Neutrophil (primary cell): Measurements from ENCODE around the gene GNG11.

Source experiments
- H3K27ac ChIP-seq: fragments of 200-600 bp; sonication (generic); 2 replicates; pipeline ENCODE4 v1.5.1; 2016; ENCODE audit warnings: mild to moderate bottlenecking, moderate library complexity
- H3K27me3 ChIP-seq: fragments of 200-600 bp; sonication (generic); 2 replicates; pipeline ENCODE4 v1.6.0; 2016; ENCODE audit warnings: mild to moderate bottlenecking
- H3K36me3 ChIP-seq: fragments of 200-600 bp; sonication (generic); 2 replicates; pipeline ENCODE4 v1.5.1; 2017
- H3K4me1 ChIP-seq, 2 experiments: fragments of 200-600 bp in 1 of 2; sonication (generic) in 1 of 2; 1 replicate in 1 of 2; 2 replicates in 1 of 2; pipeline versions ENCODE4 v1.5.1 to v1.6.1; 2013 to 2016; ENCODE audit warnings: low read depth in 1 of 2, low read length in 1 of 2, mild to moderate bottlenecking in 1 of 2, moderate library complexity in 1 of 2; ENCODE audit not compliant: control insufficient read depth in 1 of 2, insufficient read depth in 1 of 2
- H3K4me3 ChIP-seq, 2 experiments: fragments of 200-600 bp in 1 of 2; sonication (generic) in 1 of 2; 1 replicate in 1 of 2; 2 replicates in 1 of 2; pipeline ENCODE4 v1.5.1; 2013 to 2016; ENCODE audit warnings: low read depth in 1 of 2, low read length in 1 of 2, mild to moderate bottlenecking in 1 of 2, moderate library complexity in 1 of 2
- H3K9me3 ChIP-seq: fragments of 200-600 bp; sonication (generic); 2 replicates; pipeline ENCODE4 v1.5.1; 2016
- CTCF ChIP-seq: fragments of 200-600 bp; sonication (generic); IDR thresholded peaks from 2 replicates; pipeline ENCODE4 v1.5.1; 2016; ENCODE audit warnings: antibody characterized with exemption

Gene GNG11

GRCh38 chr7:93890464-93891068, 31.0 kb upstream of the GNG11 start, which contains the start of gene TFPI2:
TSS of gene TFPI2 (minus strand) at chr7:93890753. CDS start at chr7:93890678, 75 bp downstream.
- TF ChIP-seq CTCF = no peak
- Histone ChIP-seq H3K4me1 (no peaks in the 10 kb centered on the region), H3K4me3 (no peak within 1 kb of the TSS), H3K27ac (no peak within 1 kb of the TSS), H3K9me3 (no peaks in the 10 kb centered on the region), H3K36me3 (no peaks in the 10 kb centered on the region), H3K27me3 (peaks cover 60% of the 10 kb centered on the region)

- Histone ChIP-seq H3K27me3 (peaks cover 35% of the 10 kb centered on the region), H3K9me3 (no peaks in the 10 kb centered on the region), H3K27ac (no peak overlapping the region), H3K4me1 (no peaks in the 10 kb centered on the region), H3K36me3 (no peaks in the 10 kb centered on the region), H3K4me3 (no peak overlapping the region)
- no peak for TF ChIP-seq CTCF
These were observed 27.1 kb upstream of the GNG11 start for GRCh38 chr7:93894426-93894825.

GRCh38 chr7:93894966-93895640, 26.4 kb upstream of the GNG11 start:
- H3K4me3 ChIP-seq = no peak overlapping the region
- H3K4me1 ChIP-seq = no peaks in the 10 kb centered on the region
- H3K27ac ChIP-seq = no peak overlapping the region
- no peak for TF ChIP-seq CTCF
- H3K36me3 ChIP-seq = no peaks in the 10 kb centered on the region
- H3K27me3 ChIP-seq = peaks cover 28% of the 10 kb centered on the region
- H3K9me3 ChIP-seq = no peaks in the 10 kb centered on the region

- no peak for TF ChIP-seq CTCF
- Histone ChIP-seq H3K27me3 (peaks cover 19% of the 10 kb centered on the region), H3K9me3 (no peaks in the 10 kb centered on the region), H3K27ac (no peak overlapping the region), H3K4me1 (no peaks in the 10 kb centered on the region), H3K36me3 (no peaks in the 10 kb centered on the region), H3K4me3 (no peak overlapping the region)
These were observed 25.5 kb upstream of the GNG11 start for GRCh38 chr7:93895859-93896600.

- H3K9me3 ChIP-seq = no peaks in the 10 kb centered on the region
- no peak overlapping the region for H3K4me3 ChIP-seq
- peaks cover 2% of the 10 kb centered on the region for H3K27me3 ChIP-seq
- no peak overlapping the region for H3K27ac ChIP-seq
- no peaks in the 10 kb centered on the region for H3K36me3 ChIP-seq
- no peak for TF ChIP-seq CTCF
- no peaks in the 10 kb centered on the region for H3K4me1 ChIP-seq
These were observed 23.9 kb upstream of the GNG11 start for GRCh38 chr7:93897680-93898079.
